SJCRH30 (cell line): ENCODE measurements around the gene PLBD1. TPM values are rescaled to one million over a fixed set of nuclear protein-coding genes. Genes with fewer than 3 reads are reported as not detected.

Experiments
- DNase-seq, 2 experiments: peaks; one replicate each; pipeline ENCODE4 v3.0.0-alpha.2; 2015 to 2020
- H3K27ac ChIP-seq: fragments of 250-450 bp; sonication (Bioruptor Pico); 2 replicates; pipeline ENCODE4 v1.5.1; 2020; ENCODE audit warnings: mild to moderate bottlenecking, moderate library complexity
- H3K27me3 ChIP-seq: fragments of 250-450 bp; sonication (Bioruptor Pico); 2 replicates; pipeline ENCODE4 v1.5.1; 2020; ENCODE audit warnings: mild to moderate bottlenecking, moderate library complexity
- H3K36me3 ChIP-seq: fragments of 250-450 bp; sonication (Bioruptor Pico); 2 replicates; pipeline ENCODE4 v1.5.1; 2020; ENCODE audit warnings: mild to moderate bottlenecking, moderate library complexity
- H3K4me1 ChIP-seq: fragments of 250-450 bp; sonication (Bioruptor Pico); 2 replicates; pipeline ENCODE4 v1.5.1; 2020; ENCODE audit warnings: mild to moderate bottlenecking, moderate library complexity
- H3K4me3 ChIP-seq: fragments of 250-450 bp; sonication (Bioruptor Pico); 2 replicates; pipeline ENCODE4 v1.5.1; 2020; ENCODE audit warnings: mild to moderate bottlenecking, moderate library complexity
- H3K9me3 ChIP-seq: fragments of 250-450 bp; sonication (Bioruptor Pico); replicated peaks from 2 replicates; pipeline ENCODE4 v1.5.1; 2020; ENCODE audit warnings: mild to moderate bottlenecking, moderate library complexity
- total RNA-seq: library from RNA; depleted of rRNA; stranded (reverse); fragments of >200 nt; shearing (Covaris generic); gene quantifications from 2 replicates; pipeline ENCODE4 v1.2.3, GENCODE V29; 2014

PLBD1 gene
- total RNA-seq, 1 experiment from 2014 or later = not detected

GRCh38 chr12:14578646-14579045 is 11.0 kb upstream of the PLBD1 start:
- Histone ChIP-seq H3K4me1 (no peaks in the 10 kb centered on the region), H3K27me3 (no peaks in the 10 kb centered on the region), H3K36me3 (no peaks in the 10 kb centered on the region; the same call in 1 of the 2 replicates), H3K27ac (no peak overlapping the region), H3K4me3 (no peak overlapping the region), H3K9me3 (no peaks in the 10 kb centered on the region)
- DNase-seq = no peak

GRCh38 chr12:14577344-14577743 is 9.7 kb upstream of the PLBD1 start:
- H3K36me3 ChIP-seq = no peaks in the 10 kb centered on the region; the same call in 1 of the 2 replicates
- H3K27ac ChIP-seq = no peak overlapping the region
- H3K4me3 ChIP-seq = no peak overlapping the region
- no peaks in the 10 kb centered on the region for H3K9me3 ChIP-seq
- no peaks in the 10 kb centered on the region for H3K4me1 ChIP-seq
- no peak for DNase-seq
- no peaks in the 10 kb centered on the region for H3K27me3 ChIP-seq

- no peak overlapping the region for H3K27ac ChIP-seq
- no peak overlapping the region for H3K4me3 ChIP-seq
- H3K4me1 ChIP-seq = no peaks in the 10 kb centered on the region
- DNase-seq = no peak
- no peaks in the 10 kb centered on the region for H3K27me3 ChIP-seq
- no peaks in the 10 kb centered on the region for H3K9me3 ChIP-seq
- no peaks in the 10 kb centered on the region; the same call in 1 of the 2 replicates for H3K36me3 ChIP-seq
Observed at GRCh38 chr12:14576896-14577295, 9.2 kb upstream of the PLBD1 start.

- no peaks in the 10 kb centered on the region; the same call in 1 of the 2 replicates for H3K36me3 ChIP-seq
- no peak overlapping the region for H3K4me3 ChIP-seq
- no peak for DNase-seq
- H3K4me1 ChIP-seq = no peaks in the 10 kb centered on the region
- H3K9me3 ChIP-seq = no peaks in the 10 kb centered on the region
- H3K27me3 ChIP-seq = no peaks in the 10 kb centered on the region
- H3K27ac ChIP-seq = no peak overlapping the region
Observed at GRCh38 chr12:14575585-14575984, 7.9 kb upstream of the PLBD1 start.

- no peaks in the 10 kb centered on the region for H3K4me1 ChIP-seq
- H3K9me3 ChIP-seq = no peaks in the 10 kb centered on the region
- H3K36me3 ChIP-seq = no peaks in the 10 kb centered on the region
- no peak overlapping the region for H3K4me3 ChIP-seq
- no peak overlapping the region for H3K27ac ChIP-seq
- no peaks in the 10 kb centered on the region for H3K27me3 ChIP-seq
- no peak for DNase-seq
Observed at GRCh38 chr12:14573118-14573517, 5.4 kb upstream of the PLBD1 start.

- no peak overlapping the region for H3K27ac ChIP-seq
- no peaks in the 10 kb centered on the region for H3K4me1 ChIP-seq
Observed at GRCh38 chr12:14572401-14572800, 4.7 kb upstream of the PLBD1 start.

GRCh38 chr12:14571779-14572178 is 4.1 kb upstream of the PLBD1 start:
- no peaks in the 10 kb centered on the region for H3K9me3 ChIP-seq
- no peak for DNase-seq
- H3K36me3 ChIP-seq = no peaks in the 10 kb centered on the region

More at GRCh38 chr12:14572401-14572800, 4.7 kb upstream of the PLBD1 start:
- no peak overlapping the region for H3K4me3 ChIP-seq
- no peaks in the 10 kb centered on the region for H3K36me3 ChIP-seq
- no peak for DNase-seq
- H3K9me3 ChIP-seq = no peaks in the 10 kb centered on the region
- no peaks in the 10 kb centered on the region for H3K27me3 ChIP-seq

GRCh38 chr12:14570231-14570630 is 2.5 kb upstream of the PLBD1 start:
- no peak overlapping the region for H3K27ac ChIP-seq
- no peaks in the 10 kb centered on the region for H3K4me1 ChIP-seq
- no peaks in the 10 kb centered on the region for H3K27me3 ChIP-seq
- no peaks in the 10 kb centered on the region for H3K9me3 ChIP-seq
- H3K4me3 ChIP-seq = no peak overlapping the region
- no peaks in the 10 kb centered on the region for H3K36me3 ChIP-seq
- no peak for DNase-seq

More at GRCh38 chr12:14571779-14572178, 4.1 kb upstream of the PLBD1 start:
- H3K4me3 ChIP-seq = no peak overlapping the region
- H3K27ac ChIP-seq = no peak overlapping the region
- H3K4me1 ChIP-seq = no peaks in the 10 kb centered on the region
- no peaks in the 10 kb centered on the region for H3K27me3 ChIP-seq

GRCh38 chr12:14564336-14564959 is 3.2 kb downstream of the PLBD1 start:
- no peaks in the 10 kb centered on the region for H3K9me3 ChIP-seq
- H3K27ac ChIP-seq = no peak overlapping the region
- no peaks in the 10 kb centered on the region for H3K4me1 ChIP-seq
- no peak for DNase-seq
- H3K27me3 ChIP-seq = no peaks in the 10 kb centered on the region
- no peaks in the 10 kb centered on the region for H3K36me3 ChIP-seq
- no peak overlapping the region for H3K4me3 ChIP-seq

GRCh38 chr12:14563046-14563445 is 4.6 kb downstream of the PLBD1 start:
- H3K36me3 ChIP-seq = no peaks in the 10 kb centered on the region
- H3K27ac ChIP-seq = no peak overlapping the region
- no peaks in the 10 kb centered on the region for H3K27me3 ChIP-seq
- no peak overlapping the region for H3K4me3 ChIP-seq
- no peaks in the 10 kb centered on the region for H3K4me1 ChIP-seq
- DNase-seq = no peak
- no peaks in the 10 kb centered on the region for H3K9me3 ChIP-seq

- H3K27ac ChIP-seq = no peak overlapping the region
- H3K27me3 ChIP-seq = no peaks in the 10 kb centered on the region
- H3K36me3 ChIP-seq = no peaks in the 10 kb centered on the region
- H3K4me1 ChIP-seq = no peaks in the 10 kb centered on the region
- H3K4me3 ChIP-seq = no peak overlapping the region
- DNase-seq = no peak
- peaks cover 3% of the 10 kb centered on the region; the same call in 1 of the 2 replicates for H3K9me3 ChIP-seq
Observed at GRCh38 chr12:14562279-14562678, 5.4 kb downstream of the PLBD1 start.

GRCh38 chr12:14561677-14562238 is 5.9 kb downstream of the PLBD1 start:
- Histone ChIP-seq H3K4me3 (no peak overlapping the region), H3K36me3 (no peaks in the 10 kb centered on the region), H3K27me3 (no peaks in the 10 kb centered on the region), H3K9me3 (peaks cover 4% of the 10 kb centered on the region; the same call in 1 of the 2 replicates), H3K27ac (no peak overlapping the region), H3K4me1 (no peaks in the 10 kb centered on the region)
- DNase-seq = no peak

- DNase-seq = no peak
- H3K36me3 ChIP-seq = no peaks in the 10 kb centered on the region
Observed at GRCh38 chr12:14560904-14561574, 6.6 kb downstream of the PLBD1 start.

GRCh38 chr12:14558473-14558959 is 9.2 kb downstream of the PLBD1 start:
- no peaks in the 10 kb centered on the region for H3K36me3 ChIP-seq
- peaks cover 4% of the 10 kb centered on the region; the same call in 1 of the 2 replicates for H3K9me3 ChIP-seq
- DNase-seq = no peak
- no peaks in the 10 kb centered on the region for H3K27me3 ChIP-seq
- H3K27ac ChIP-seq = no peak overlapping the region
- peaks cover 5% of the 10 kb centered on the region; the same call in 1 of the 2 replicates for H3K4me1 ChIP-seq
- no peak overlapping the region for H3K4me3 ChIP-seq

More at GRCh38 chr12:14560904-14561574, 6.6 kb downstream of the PLBD1 start:
- H3K4me1 ChIP-seq = no peaks in the 10 kb centered on the region
- H3K27me3 ChIP-seq = no peaks in the 10 kb centered on the region
- no peak overlapping the region for H3K27ac ChIP-seq
- no peak overlapping the region for H3K4me3 ChIP-seq
- H3K9me3 ChIP-seq = peaks cover 4% of the 10 kb centered on the region; the same call in 1 of the 2 replicates

- no peaks in the 10 kb centered on the region for H3K27me3 ChIP-seq
- DNase-seq = no peak
- peaks cover 5% of the 10 kb centered on the region; the same call in 1 of the 2 replicates for H3K4me1 ChIP-seq
- no peaks in the 10 kb centered on the region for H3K36me3 ChIP-seq
- no peak overlapping the region for H3K27ac ChIP-seq
- peaks cover 4% of the 10 kb centered on the region; the same call in 1 of the 2 replicates for H3K9me3 ChIP-seq
- H3K4me3 ChIP-seq = no peak overlapping the region
Observed at GRCh38 chr12:14557966-14558365, 9.7 kb downstream of the PLBD1 start.
